Adrenal gland (tissue), 5 donors: ENCODE data around the gene MDM4.

Experiments
- CTCF ChIP-seq, 6 experiments: fragments of 450-650 bp in 4 of 6; fragments of 200-600 bp in 2 of 6; sonication (generic) in 1 of 6; IDR thresholded peaks; 1 replicate in 5 of 6; 2 replicates in 1 of 6; pipeline versions ENCODE4 v1.5.1 to v1.8.0; 2016 to 2021; ENCODE audit warnings: antibody characterized with exemption in 6 of 6, mild to moderate bottlenecking in 2 of 6, moderate library complexity in 1 of 6
- POLR2A ChIP-seq, 2 donors: fragments of 450-650 bp; IDR thresholded peaks; one replicate each; pipeline ENCODE4 v1.6.1; 2017; ENCODE audit warnings: antibody characterized with exemption in 2 of 2, mild to moderate bottlenecking in 2 of 2, moderate library complexity in 1 of 2
- donor health status: DM: no; HTN: no; CAD: no.

DNA sequence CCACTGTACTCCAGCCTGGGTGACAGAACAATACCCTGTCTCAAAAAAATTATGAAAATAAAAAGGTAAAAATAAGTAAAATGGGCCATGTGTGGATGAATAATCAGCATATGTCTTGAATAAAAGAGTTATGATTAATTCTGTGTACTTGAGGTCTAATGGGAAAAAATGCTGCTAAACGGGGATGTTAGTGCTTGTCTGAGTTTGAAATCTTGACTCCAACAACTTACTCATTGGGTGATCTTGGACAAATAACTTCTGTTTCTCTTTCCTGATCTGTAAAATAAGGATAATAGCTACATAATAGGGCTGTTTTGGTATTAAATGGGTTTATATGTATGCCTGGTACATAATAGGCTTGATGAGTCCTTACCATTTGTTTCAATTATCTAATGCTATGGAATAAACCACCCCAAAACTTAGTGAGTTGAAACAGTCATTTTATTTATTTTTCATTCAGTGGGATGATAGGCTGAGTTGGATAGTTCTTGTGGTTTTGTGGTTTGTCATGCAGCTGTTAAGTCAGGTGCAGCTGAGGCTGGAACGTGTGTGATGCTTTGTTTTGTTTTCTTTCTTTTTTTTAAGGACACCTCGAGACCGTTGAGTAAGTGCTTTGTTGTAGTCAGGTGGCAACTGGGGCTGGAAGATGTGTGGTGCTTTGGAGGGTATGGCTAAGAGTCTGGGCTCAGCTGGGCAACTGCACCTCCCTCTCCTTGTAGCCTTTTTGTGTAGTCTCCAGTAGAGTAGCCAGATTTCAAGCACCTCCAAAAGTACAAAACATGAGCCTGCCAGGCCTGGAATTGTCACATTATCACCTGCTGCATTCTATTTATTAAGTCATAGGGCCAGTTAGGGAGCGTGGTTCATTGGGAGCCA is 4.9 kb downstream of the MDM4 start:
- TF ChIP-seq CTCF (IDR thresholded peaks at IDR 0.05) (no peak), POLR2A (IDR thresholded peaks at IDR 0.05) (no peak)
